HK-2 (cell line): ENCODE results near the gene FBLN5.
"Not testable (repeated sequence)": the region's sequence is repeated elsewhere in the genome, so short reads cannot be mapped to it uniquely, and the experiment has no call there.

Experiments
- DNase-seq: peaks from one replicate; pipeline ENCODE4 v3.0.0-alpha.2; 2018; ENCODE audit not compliant: unreplicated experiment

The FBLN5 gene

DNA sequence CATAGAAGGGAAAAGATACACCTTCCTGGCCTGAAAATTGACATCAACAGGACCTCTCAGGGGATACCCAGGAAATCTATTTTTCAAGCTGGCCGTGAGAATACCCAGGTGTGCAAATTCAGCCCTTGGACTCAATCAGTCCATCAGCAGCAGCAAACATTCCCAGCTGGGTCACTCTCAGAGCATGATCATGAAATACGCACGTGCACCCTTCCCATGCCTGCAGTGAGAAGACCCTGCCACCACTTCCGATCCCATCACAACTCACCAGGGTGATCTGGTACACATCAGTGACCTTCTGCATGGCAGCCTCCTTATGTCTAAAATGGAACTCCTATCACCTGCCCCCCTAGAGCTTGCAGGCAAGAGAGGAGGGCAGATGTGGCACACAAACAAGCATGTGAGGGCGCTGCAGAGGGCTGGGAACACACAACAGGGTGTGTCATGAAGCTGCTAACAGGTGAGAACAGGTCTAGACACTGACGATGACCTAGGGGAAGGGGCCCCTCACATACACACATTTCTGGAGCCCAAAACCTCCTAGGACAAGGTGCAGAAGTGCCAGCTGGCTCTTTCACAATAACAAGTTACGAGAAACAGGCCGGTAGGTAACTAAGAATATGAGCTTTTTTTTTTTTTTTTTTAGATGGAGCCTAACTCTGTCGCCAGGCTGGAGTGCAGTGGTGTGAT is 42.4 kb downstream of the FBLN5 start:
- no peak for DNase-seq

DNA sequence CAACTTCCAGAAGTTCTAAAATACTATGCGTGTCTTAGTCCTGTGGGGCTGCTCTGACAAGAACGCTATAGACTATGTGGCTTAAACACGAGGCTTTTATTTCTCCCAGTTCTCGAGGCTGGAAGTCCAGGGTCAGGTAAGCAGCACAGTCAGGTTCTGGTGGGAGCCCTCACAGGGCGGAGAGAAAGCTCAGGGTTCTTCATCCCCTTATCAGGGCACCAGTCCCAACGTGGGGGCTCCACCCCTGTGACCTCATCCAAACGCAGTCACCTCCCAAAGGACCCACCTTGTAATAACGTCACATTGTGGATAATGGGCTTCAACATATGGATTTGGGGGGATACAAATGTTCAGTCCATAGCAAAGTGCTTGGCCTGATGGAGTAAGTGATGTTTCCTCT is 43.0 kb downstream of the FBLN5 start:
- no peak for DNase-seq

DNA sequence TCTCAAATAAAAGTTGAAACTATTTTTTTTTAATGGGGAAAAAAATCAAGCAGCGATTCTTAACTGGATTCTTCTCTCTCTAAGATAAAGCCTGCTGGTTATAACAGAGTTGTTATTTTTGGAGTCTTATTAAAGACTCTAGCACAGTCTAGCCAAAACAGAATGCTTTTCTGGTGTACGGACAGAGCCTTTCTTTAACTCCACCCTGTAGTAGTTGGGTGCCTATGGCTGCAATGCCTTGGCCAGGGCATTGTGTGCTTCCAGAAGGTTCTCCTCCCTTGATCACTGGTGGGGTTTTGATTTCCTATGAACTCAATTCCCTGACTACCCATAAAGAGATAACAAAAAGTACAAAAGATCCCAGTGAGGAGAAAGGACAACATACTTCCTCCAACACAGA is 44.4 kb downstream of the FBLN5 start:
- DNase-seq = no peak

DNA sequence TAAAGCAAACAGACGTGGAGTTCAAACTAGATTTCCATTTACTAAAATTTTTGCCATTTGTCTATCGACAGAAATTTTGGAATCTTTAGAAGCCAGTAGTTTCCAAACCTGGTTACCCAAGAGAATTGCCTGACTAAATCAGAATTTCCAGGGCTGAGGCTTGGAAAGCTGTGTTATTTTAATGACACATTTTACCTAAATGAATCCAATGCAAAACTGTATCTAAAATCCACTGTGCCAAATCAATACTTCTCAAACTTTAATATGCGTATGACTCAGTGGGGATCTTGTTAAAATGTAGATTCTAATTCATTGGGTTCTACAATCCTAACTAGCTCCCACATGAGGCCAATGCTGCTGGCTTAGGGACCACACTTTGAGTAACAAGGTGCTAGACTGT is 45.2 kb downstream of the FBLN5 start:
- no peak for DNase-seq

DNA sequence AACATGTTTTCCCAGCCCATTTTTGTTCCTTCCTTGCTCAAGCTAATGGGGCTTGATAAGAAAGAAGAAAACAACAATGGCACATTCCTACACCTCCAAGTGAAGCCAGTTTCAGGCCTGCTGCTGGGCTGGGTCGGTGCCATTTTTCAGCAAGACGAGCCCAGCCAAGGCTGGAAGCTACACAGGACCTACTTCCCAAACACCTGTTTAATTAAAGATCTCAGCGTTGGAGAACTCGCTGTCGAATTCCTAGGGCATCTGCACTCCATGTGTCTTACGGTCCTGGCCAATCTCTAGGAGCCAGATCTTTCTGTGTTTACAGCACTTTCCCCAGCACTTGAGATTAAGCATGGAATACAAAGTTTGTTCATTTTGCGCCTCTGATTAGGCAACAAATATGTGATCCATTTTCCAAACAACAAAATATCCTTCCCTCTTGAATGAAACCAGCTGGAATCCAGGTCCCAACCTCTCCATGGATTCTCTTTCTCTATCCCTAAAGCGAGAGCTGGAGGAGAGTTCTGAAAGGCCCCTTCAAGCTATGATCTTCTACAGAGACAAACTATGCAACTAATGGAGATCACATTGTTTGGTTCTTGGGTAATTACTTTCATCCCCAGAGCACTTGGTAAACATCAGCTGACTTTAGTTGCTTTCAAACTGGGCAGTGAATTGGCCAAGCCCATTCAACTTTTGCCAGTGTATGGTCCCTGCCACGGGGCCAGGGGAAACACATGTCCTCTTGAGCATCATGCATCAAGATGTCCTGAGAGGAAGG is 45.9 kb downstream of the FBLN5 start:
- DNase-seq = no peak

DNA sequence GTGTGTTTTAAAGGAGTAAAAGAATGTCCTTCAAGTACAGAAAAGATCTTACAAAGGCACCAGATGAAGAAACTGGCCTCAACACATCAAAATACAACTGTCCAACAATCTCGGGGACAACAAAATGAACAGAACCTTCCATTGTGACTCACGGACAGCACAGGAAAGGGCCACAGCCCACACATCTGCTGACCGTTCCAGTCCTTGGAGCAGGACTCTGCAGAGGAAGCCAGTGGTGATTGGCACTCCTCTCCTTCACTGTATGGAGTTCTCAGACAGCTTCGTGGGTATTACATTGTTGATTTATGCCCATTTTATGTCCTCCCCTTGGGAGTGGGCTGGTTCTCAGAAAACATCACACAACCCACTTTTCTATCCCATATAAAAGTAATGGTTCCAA is 47.7 kb downstream of the FBLN5 start:
- no peak for DNase-seq

DNA sequence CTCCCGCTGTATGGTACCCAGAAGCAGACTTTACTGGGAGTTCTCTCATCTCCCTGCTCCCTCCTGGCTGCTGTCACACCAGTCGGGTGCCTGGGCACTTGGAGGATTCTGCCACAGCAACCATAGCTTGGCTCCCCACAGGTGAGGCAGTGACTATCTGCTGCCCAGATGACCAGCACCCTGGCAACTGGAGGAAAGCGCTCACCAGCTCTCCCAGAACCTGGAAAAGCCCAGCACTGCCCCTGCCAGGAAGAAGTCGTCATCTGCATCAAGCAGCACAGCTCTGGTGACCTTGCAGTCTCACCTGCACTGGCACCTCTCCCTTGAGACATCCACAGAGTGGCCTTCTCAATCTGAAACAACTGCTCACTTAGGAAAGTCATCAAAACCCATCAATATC is 48.3 kb downstream of the FBLN5 start:
- DNase-seq = no peak

DNA sequence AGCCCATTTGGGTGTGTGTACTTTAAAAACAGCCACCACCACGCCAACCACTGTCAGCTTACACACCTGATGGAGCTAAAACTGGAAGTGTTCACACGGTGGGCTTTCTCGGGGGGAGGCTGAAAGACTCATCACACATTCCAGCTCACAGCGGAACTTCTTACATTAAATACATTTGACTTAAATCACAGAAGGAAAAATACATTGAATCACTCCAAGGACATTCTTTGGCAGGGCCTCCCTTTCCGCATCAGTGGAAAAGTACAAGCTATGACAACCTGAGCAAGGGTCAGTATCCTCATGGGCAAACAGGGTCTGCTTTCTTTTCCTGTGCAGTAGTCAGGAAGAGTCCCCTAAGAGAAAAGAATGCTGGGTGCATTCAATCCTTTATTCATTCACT is 49.1 kb downstream of the FBLN5 start:
- no peak for DNase-seq

DNA sequence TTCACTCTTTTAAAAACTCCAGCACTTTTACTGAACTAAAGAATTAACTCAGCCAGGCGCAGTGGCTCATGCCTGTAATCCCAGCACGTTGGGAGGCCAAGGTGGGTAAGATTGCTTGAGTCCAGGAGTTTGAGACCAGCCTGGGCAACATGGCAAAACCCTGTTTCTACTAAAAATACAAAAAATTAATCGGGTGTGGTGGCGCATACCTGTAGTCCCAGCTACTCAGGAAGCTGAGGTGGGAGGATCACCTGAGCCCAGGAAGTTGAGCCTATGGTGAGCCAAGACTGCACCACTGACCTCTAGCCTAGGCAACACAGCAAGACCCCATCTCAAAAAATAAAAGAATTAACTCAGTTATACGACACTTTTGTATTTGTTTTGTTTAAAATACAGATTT is 49.8 kb downstream of the FBLN5 start:
- DNase-seq = not testable (repeated sequence)

DNA sequence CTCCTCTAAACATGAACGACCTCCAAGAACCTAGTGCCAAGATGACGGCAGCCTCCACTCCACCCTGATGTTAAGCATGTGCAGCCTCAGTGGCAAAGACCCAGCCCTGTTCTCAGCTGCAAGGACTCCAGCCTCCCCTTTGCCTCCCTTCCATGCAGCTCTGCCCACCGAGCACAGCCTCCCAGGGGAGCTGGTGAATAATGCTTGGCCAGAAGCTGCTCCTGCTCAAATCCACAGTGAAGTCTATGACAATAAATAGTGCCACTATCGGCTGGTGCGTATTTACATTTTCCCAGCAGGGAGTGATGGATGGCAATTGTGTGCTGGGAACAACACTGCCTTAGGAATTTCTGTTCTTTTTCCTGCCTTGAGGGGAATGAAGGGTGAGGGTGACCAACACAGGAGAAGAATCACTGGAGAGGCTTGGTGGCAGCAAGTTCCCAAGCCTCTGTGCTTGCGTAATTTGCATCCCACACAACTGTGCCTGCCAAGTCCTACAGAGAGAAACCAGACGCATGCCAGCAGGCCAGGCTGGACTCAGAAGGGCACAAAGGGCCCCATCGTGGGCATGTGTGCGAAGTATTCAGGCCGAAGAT is 50.3 kb downstream of the FBLN5 start:
- no peak for DNase-seq

DNA sequence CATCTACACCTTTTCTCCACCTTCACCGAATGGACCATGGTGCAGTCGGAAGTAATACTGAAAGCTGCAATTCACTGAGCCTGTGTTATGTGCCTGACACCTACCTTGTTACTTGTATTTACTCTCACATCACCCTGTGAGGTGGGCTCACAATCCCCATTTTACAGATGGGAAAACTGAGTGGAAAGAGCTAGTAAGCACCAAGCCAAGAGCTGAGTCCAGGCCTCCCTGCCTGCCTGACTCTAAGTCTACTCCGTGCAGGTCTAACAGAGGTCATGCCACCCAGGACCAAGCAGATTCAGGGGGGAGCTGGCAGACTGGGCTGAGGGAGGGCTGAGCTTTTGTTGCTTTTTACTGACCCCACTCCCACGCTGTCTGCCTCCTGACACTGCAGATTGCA is 51.1 kb downstream of the FBLN5 start:
- DNase-seq = no peak

DNA sequence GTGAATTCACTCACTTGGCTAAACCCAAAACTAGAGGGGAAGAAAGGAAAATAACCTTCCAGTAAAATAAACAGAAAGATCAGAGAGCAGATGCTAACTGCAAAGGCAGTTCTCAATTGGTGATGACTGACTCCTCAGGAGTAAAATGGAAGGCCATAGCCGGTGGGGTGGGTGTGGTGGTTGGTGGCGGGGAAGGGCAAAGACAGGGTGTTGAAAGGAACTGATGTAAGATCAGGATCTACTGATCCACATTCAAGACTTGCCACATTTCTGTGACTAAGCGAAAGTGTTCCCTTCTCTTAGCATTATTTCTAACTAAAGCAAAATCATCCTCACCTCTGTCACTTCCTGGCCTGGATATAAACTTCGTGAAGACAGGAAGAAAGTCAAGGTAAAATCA is 53.8 kb downstream of the FBLN5 start:
- DNase-seq = no peak

DNA sequence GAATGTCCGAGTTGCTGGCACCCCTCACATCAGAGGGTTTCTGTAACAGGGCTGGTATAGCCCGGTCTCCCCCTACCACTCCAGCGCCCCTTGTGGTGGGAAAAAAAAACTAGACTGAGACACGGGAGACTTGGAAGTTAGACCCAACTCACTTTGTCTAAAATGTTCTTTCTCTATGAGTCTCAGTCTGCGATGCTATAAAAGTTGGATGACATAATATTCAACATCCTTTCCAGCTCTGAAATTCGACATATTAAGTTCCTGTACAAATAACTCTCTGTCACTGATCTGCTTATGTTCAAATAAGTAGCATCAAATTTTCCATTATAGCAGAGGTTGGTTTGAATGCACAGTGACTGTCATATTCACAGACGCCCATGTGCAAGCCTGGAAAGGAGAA is 54.5 kb downstream of the FBLN5 start:
- DNase-seq = no peak

DNA sequence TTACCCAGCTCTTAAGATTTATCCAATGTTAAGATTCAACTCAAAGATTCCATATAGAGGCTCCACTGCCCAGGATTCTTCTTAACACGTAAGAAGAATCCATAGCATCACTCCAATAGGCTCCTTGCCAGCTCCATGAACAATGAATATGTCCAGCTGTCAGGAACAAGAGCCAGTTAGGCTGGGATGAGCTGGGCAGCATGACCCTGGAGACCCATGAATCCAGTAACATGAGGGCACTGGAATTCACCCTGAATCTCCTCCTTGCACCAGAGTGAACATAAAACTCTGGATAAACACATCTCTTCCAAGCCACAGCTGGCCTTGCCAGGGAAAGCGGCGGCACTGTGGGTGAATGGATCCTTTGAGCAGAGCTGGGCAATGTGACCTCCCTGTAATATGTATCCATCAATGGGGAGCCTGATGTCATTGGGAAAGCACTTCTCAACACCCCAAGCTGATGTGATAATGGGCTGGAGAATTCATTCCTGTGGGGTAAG is 55.7 kb downstream of the FBLN5 start:
- DNase-seq = no peak

DNA sequence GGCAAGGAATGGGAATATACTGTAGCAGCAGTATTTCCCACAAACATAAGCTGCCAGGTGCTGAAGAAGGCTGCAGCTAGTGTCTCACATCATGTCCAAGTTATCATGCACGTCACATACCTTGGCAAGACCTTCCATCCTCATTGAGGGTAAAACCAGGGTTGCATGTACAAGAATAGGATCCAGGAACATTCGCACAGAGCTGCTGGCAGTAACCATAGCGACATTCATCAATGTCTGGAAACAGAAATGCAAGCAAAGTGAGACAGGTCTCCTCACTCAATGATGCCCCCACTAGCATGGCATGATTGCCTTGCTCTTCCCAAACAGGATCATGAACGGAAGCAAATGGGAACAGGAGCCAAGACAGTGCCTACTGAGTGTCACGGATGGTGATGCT is 56.4 kb downstream of the FBLN5 start:
- DNase-seq = no peak

DNA sequence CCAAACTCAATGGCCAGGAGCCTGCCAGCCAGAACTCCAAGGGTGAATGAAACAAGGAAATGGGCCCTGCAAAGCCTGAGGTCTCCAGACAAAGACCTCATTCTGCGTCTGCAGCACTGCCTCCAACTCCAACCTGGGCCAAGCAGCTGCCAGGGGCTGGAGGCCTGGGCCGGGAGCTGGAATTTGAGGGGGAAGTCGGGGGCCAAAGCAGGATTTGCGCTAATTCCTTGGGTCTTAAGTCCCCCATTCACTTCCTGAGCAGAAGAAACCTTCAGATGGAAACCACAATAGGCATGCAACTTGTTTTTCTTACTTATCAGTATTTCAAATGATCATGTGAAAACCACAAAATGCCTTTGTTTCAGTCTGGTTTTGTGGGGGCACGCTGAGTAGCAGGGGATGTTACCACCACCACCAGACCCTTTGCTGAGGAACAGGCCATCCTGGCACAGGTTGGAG is 57.2 kb downstream of the FBLN5 start:
- DNase-seq = no peak

DNA sequence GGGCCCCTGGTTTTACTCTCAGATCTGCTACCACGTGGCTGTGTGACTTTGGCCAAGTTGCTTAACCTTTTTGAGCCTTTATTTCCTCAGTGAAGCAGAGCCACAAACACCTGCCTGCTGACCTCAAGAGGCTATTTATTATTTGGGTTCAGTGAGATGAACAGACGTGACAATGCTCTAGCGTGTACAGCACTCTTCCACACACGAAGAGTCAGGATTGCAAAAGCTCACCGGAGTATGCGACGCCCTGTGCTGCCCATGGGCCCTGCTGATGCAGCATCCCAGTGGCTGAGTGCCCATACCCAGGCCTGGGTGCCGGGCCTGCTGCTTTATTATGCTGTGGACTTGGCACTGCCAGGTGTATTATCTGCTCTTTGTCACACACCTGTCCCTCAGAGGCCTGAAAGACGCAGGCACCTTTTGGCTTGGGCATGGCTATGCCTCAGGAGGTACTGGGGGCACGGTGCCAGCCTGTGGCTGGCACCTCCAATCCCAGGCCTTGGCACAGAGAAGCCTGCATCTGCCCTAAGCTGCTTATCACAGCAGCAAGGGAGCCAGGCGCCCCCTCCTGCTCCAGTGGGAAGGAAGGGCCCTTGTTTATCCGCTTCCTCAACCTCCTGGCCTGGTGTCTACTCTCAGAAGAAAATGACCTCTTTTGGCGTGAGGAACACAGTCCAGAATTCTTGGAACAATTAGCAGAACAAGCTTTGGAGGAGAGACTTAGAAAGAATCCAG is 57.9 kb downstream of the FBLN5 start:
- no peak for DNase-seq

DNA sequence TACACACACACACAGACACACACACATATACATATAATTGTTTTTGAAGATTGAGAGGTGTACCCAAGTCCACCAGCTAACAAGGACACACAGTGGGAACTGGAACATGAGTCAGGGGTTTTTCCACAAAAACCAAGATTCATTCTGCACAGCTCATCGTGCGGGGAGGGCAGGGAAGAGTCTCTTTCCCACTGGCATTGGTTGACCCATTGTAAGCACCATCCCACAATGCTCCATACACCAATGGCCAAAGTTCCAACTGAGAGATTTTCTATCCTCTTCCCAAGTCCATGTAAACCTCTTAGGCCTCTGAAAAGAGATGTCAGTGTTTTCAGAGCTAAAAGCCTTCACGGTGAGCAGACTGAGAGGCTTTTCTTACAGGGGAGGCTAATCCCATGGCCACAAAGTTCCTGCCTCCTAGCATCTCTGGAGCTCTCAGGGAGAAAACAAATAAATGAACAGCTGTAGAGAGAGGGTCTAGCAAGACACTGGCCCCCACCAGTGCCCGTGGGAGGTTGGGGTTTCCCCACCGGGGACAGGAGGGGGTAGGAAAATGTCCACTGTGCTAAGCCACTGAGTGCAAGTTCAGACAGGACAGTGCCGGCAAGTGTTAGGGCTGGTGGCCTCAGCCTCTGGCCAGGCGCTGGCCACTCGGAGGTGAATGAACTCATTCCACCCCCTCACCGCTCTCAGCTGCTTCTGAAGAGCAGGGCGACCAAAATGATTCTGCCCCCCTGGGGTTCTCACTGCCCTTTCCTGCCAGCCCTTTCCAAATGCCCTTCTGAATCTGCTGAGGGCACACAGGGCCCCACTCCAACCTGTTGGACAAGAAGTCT is 58.6 kb downstream of the FBLN5 start:
- no peak for DNase-seq

DNA sequence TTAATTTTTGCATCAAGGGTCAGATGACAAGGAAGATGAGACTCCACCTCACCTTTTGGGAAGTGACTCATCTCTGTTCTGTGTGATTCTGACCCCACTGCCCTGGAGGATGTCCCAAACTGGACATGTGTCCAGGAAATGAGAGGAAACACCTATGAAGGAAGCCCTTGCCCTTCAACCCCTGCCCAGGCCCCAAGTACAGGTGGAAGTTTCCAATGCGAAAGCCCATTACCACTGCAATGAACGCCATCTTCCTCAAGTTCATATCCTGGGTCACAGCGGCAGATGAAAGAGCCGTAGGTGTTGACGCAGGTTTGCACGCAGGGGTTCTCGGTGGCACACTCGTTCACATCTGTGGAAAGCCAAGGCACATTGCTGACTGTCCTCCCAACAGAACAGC is 60.5 kb downstream of the FBLN5 start:
- DNase-seq = no peak

DNA sequence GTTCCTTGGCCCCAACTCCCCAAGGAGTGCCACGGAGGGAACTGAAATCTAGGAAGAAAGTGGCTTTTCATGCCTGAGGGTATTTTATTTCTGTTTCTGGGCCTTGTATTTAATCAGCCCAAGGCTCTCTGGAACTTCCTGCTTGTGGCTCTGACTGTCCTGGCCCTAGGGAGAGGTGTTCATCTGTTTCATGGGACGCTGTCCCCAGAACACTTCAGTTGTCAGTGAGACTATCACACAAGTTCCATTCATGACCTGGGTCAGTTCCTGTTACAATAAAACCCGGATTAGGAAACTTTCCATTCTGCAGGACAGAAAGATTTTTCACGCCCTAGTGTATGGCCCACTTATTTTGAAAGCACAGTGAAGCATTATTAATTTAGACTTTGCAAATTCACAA is 61.7 kb downstream of the FBLN5 start:
- no peak for DNase-seq

DNA sequence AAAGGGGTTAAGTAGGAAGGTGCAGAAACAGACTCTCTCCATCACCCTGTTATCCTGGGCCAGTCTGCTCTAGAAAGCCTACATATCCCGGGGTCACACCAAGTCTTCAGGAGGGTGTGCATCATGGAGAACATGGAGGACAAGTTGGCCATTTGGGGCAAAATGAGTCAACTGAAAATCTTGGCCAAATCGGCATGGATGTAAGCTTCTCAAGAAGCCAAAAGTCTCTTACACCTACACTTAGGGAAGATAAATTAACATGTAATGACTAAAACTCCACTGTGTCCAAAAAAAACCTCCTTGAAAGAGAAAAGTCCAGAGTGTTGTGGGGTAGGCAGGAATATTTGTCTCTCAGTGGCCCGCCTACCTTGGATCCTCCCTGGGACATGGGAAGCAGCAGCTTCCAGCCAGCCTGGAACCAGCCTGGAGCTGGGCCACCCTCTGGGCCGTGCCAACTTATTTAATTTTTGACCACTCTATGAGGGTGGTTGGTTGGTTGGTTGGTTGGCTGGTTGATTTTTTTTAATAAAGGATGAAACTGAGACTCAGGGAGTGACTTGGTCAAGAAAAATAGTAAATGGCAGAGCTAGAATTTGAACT is 62.3 kb downstream of the FBLN5 start:
- no peak for DNase-seq
